ENCODE measurements around the gene SLC2A11. TPM values are rescaled to one million over a fixed set of nuclear protein-coding genes. Genes with fewer than 3 reads are reported as not detected.

SLC2A11 gene
- 16.0 and 16.4 TPM in 2 replicates for total RNA-seq (2014; rRNA removed; shearing (Covaris generic))
- total RNA-seq (2022) = 41.6 and 50.2 TPM in 2 replicates
- Bru-seq, nascent RNA = percentile 63 among the genes with signal in this experiment
- percentile 74 among the genes with signal in this experiment for BruChase-seq, experiment 1, labeled RNA remaining after a 6-hour chase
- BruChase-seq, experiment 2, labeled RNA remaining after a 2-hour chase = percentile 69 among the genes with signal in this experiment
- long read RNA-seq, partial matches to known transcripts = 4 of 14 reads
- long read RNA-seq, other reads (novel, unspliced or antisense) = 7 of 14 reads

GRCh38 chr22:23857606-23858483, at the start of gene SLC2A11:
Gene SLC2A11, plus strand, starts transcription at chr22:23857875. Its CDS starts 125 bp downstream, at chr22:23858000.
- no peaks in the 10 kb centered on the region for H3K36me3 ChIP-seq (ENCODE audit: insufficient read depth, low read length)
- H3K4me2 ChIP-seq (ENCODE audit: low read length) = peak within 1 kb of the TSS; percentile 90
- ChIA-PET CTCF (ENCODE audit: unreplicated experiment) (interaction anchor here (0.5 to 1.6 kb wide), 13 partner anchors 8 to 637 kb away, joined by 3 to 10 read pairs (median 3); partner anchors contain the start of genes CHCHD10, MIF, RGL4 and SPECC1L), POLR2A (interaction anchor here (0.6 to 3.5 kb wide), 26 partner anchors 8 to 813 kb away, joined by 3 to 43 read pairs (median 4); partner anchors contain the start of genes CHCHD10, DERL3, MIF and VPREB3)
- peak within 1 kb of the TSS; percentile 78 for H3K4me3 ChIP-seq (ENCODE audit: low read depth, low read length, poor library complexity, severe bottlenecking)
- H3K27ac ChIP-seq (ENCODE audit: low read depth, low read length, poor library complexity, severe bottlenecking) = peak within 1 kb of the TSS; percentile 94
- peak within 1 kb of the TSS; percentile 70 for H2AFZ ChIP-seq (ENCODE audit: low read length)
- no peaks in the 10 kb centered on the region for H3K9me3 ChIP-seq (ENCODE audit: low read length)
- TF ChIP-seq EZH2phosphoT487 (IDR thresholded peaks at IDR 0.05; ENCODE audit: borderline replicate concordance, low read depth, low read length) = no peak
- peak; percentile 59 for TF ChIP-seq CTCF (conservative IDR thresholded peaks at IDR 0.05; ENCODE audit: low read length)
- BruUV-seq (replicated peaks) = no TSS peak
- peaks cover 21% of the 10 kb centered on the region for H3K4me1 ChIP-seq (ENCODE audit: insufficient read depth, low read length, poor library complexity, severe bottlenecking)
- H3K79me2 ChIP-seq (ENCODE audit: insufficient read depth, low read depth, low read length) = peaks cover 10% of the 10 kb centered on the region; the same call in 1 of the 2 replicates
- DNase-seq (ENCODE audit: low spot score) = peak; percentile 100
- intact Hi-C loops (cut with micrococcal nuclease; ENCODE audit: unreplicated experiment) = loop anchor here (10.0 kb wide), 1 partner anchor 297 kb away; no protein-coding TSS in a partner anchor
- no peaks in the 10 kb centered on the region for H3K9me2 ChIP-seq (ENCODE audit: insufficient read depth, low read length)
- no peaks in the 10 kb centered on the region for H4K20me1 ChIP-seq (ENCODE audit: insufficient read depth, low read length)

GRCh38 chr22:23812378-23812777, 45.3 kb upstream of the SLC2A11 start:
- no peak for TF ChIP-seq CTCF (conservative IDR thresholded peaks at IDR 0.05; ENCODE audit: low read length)
- TF ChIP-seq EZH2phosphoT487 (IDR thresholded peaks at IDR 0.05; ENCODE audit: borderline replicate concordance, low read depth, low read length) = no peak
- Histone ChIP-seq H3K4me3 (ENCODE audit: low read depth, low read length, poor library complexity, severe bottlenecking) (no peak overlapping the region), H3K4me1 (ENCODE audit: insufficient read depth, low read length, poor library complexity, severe bottlenecking) (peaks cover 2% of the 10 kb centered on the region), H3K79me2 (ENCODE audit: insufficient read depth, low read depth, low read length) (peaks cover 3% of the 10 kb centered on the region; the same call in 1 of the 2 replicates), H3K9me2 (ENCODE audit: insufficient read depth, low read length) (no peaks in the 10 kb centered on the region), H4K20me1 (ENCODE audit: insufficient read depth, low read length) (no peaks in the 10 kb centered on the region), H2AFZ (ENCODE audit: low read length) (no peak overlapping the region), H3K27ac (ENCODE audit: low read depth, low read length, poor library complexity, severe bottlenecking) (no peak overlapping the region), H3K4me2 (ENCODE audit: low read length) (no peak overlapping the region), H3K9me3 (ENCODE audit: low read length) (no peaks in the 10 kb centered on the region), H3K36me3 (ENCODE audit: insufficient read depth, low read length) (peaks cover 74% of the 10 kb centered on the region)
- BruUV-seq (replicated peaks) = no TSS peak
- intact Hi-C loops (cut with micrococcal nuclease; ENCODE audit: unreplicated experiment) = no loop called here
- no peak for DNase-seq (ENCODE audit: low spot score)
- ChIA-PET POLR2A (interaction anchor here (0.7 kb wide), 2 partner anchors 10 to 248 kb away, joined by 4 to 6 read pairs; no protein-coding TSS in a partner anchor), CTCF (ENCODE audit: unreplicated experiment) (no interaction called here)

Data from OCI-LY7 (cell line).